Neural cell (in vitro differentiated cells): ENCODE measurements around the gene THADA. TPM values are rescaled to one million over a fixed set of nuclear protein-coding genes. Genes with fewer than 3 reads are reported as not detected.

Source experiments
- H2AFZ ChIP-seq: fragments of 200-600, 300-800 bp; sonication (generic), shearing (Covaris generic); 2 replicates; pipeline ENCODE4 v1.6.0; 2014; ENCODE audit warnings: low read depth, mild to moderate bottlenecking, antibody characterized with exemption, low read length, moderate library complexity
- H3F3A ChIP-seq: fragments of 200-600 bp; shearing (Covaris generic); 2 replicates; pipeline ENCODE4 v1.6.1; 2016; ENCODE audit warnings: mild to moderate bottlenecking, moderate library complexity, mixed read lengths, antibody characterized with exemption, low read length; ENCODE audit not compliant: insufficient read depth, poor library complexity, severe bottlenecking
- H3K27ac ChIP-seq: fragments of 200-600, 300-800 bp; sonication (generic), shearing (Covaris generic); 2 replicates; pipeline ENCODE4 v1.5.1; 2014; ENCODE audit warnings: mild to moderate bottlenecking, low read length, moderate library complexity
- H3K27me3 ChIP-seq: fragments of 300-800, 200-600 bp; sonication (generic), shearing (Covaris generic); 2 replicates; pipeline ENCODE4 v1.6.0; 2014; ENCODE audit warnings: mild to moderate bottlenecking, low read depth, low read length, moderate library complexity; ENCODE audit not compliant: insufficient read depth
- H3K36me3 ChIP-seq: fragments of 300-800, 200-600 bp; sonication (generic), shearing (Covaris generic); 2 replicates; pipeline ENCODE4 v1.5.1; 2014; ENCODE audit warnings: mild to moderate bottlenecking, antibody characterized with exemption, low read length, moderate library complexity; ENCODE audit not compliant: insufficient read depth
- H3K4me2 ChIP-seq: fragments of 300-800, 200-600 bp; sonication (generic), shearing (Covaris generic); 2 replicates; pipeline ENCODE4 v1.6.0; 2014; ENCODE audit warnings: mild to moderate bottlenecking, low read length
- H3K4me3 ChIP-seq: fragments of 300-800, 200-600 bp; sonication (generic), shearing (Covaris generic); 2 replicates; pipeline ENCODE4 v1.5.1; 2014; ENCODE audit warnings: mild to moderate bottlenecking, low read length, moderate library complexity
- H3K79me2 ChIP-seq: fragments of 200-600 bp; shearing (Covaris generic); replicated peaks from 2 replicates; pipeline ENCODE4 v1.6.0; 2014; ENCODE audit warnings: mild to moderate bottlenecking, low read length, moderate library complexity; ENCODE audit not compliant: insufficient read depth
- H3K9ac ChIP-seq: fragments of 300-800, 200-600 bp; sonication (generic), shearing (Covaris generic); 2 replicates; pipeline ENCODE4 v1.6.1; 2016; ENCODE audit warnings: mild to moderate bottlenecking, low read length, mixed read lengths
- H3K9me2 ChIP-seq: fragments of 200-600 bp; shearing (Covaris generic); 2 replicates; pipeline ENCODE4 v1.6.1; 2016; ENCODE audit warnings: mild to moderate bottlenecking, low read length, mixed read lengths; ENCODE audit not compliant: insufficient read depth
- H3K9me3 ChIP-seq: fragments of 200-600, 300-800 bp; sonication (generic), shearing (Covaris generic); 2 replicates; pipeline ENCODE4 v1.6.1; 2016; ENCODE audit warnings: mild to moderate bottlenecking, mixed run types, low read length, moderate library complexity, mixed read lengths
- H4K20me1 ChIP-seq: fragments of 200-600 bp; shearing (Covaris generic); 2 replicates; pipeline ENCODE4 v1.6.1; 2016; ENCODE audit warnings: mild to moderate bottlenecking, mixed run types; ENCODE audit not compliant: insufficient read depth
- EZH2 ChIP-seq: fragments of 200-600, 300-800 bp; shearing (Covaris generic), sonication (generic); IDR thresholded peaks from 2 replicates; pipeline ENCODE4 v1.6.1; 2014; ENCODE audit warnings: antibody characterized with exemption, low read length, borderline replicate concordance, mild to moderate bottlenecking; ENCODE audit not compliant: insufficient read depth, poor library complexity, severe bottlenecking
- TAF1 ChIP-seq: IDR thresholded peaks from 2 replicates; pipeline ENCODE4 v1.6.1; 2012; ENCODE audit warnings: low read depth
- polyA plus RNA-seq: library from polyadenylated mRNA; depleted of rRNA; stranded (reverse); fragments of >200 nt; gene quantifications from 2 replicates; pipeline ENCODE4 v1.2.3, GENCODE V29; 2014
- TF ChIP-seq, protein P1 (sequence below): fragments of 450-650 bp; IDR thresholded peaks from 2 replicates; pipeline ENCODE4 v1.5.1; 2014; ENCODE audit warnings: antibody characterized with exemption, mild to moderate bottlenecking, moderate library complexity; ENCODE audit not compliant: poor library complexity, severe bottlenecking
- TF ChIP-seq, protein P2 (sequence below): IDR thresholded peaks from 2 replicates; pipeline ENCODE4 v1.6.1; 2012; ENCODE audit warnings: borderline replicate concordance

Gene THADA
- polyA plus RNA-seq, 1 donor from 2014 or later, result 8.5 TPM

DNA sequence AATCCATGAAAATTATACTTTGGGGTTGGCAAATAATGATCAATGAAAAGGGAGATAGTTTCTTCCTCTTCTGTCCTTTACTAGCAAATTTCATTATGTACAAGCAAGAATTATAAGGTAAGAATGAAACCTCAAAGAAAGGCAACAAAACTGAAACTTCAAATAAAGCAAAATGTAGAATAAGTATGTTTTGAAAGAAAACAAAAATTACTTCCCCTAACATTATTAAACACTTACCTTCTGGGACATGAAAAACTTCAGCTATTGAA is 29.4 kb downstream of the THADA start:
- no peak overlapping the region for H3K27ac ChIP-seq
- H3K4me2 ChIP-seq, result no peak overlapping the region
- H3F3A ChIP-seq, result no peaks in the 10 kb centered on the region
- no peaks in the 10 kb centered on the region for H3K79me2 ChIP-seq
- no peak overlapping the region for H3K9ac ChIP-seq
- no peaks in the 10 kb centered on the region for H3K9me3 ChIP-seq
- H2AFZ ChIP-seq, result no peak overlapping the region
- no peaks in the 10 kb centered on the region for H3K27me3 ChIP-seq
- TF ChIP-seq, protein P1, sequence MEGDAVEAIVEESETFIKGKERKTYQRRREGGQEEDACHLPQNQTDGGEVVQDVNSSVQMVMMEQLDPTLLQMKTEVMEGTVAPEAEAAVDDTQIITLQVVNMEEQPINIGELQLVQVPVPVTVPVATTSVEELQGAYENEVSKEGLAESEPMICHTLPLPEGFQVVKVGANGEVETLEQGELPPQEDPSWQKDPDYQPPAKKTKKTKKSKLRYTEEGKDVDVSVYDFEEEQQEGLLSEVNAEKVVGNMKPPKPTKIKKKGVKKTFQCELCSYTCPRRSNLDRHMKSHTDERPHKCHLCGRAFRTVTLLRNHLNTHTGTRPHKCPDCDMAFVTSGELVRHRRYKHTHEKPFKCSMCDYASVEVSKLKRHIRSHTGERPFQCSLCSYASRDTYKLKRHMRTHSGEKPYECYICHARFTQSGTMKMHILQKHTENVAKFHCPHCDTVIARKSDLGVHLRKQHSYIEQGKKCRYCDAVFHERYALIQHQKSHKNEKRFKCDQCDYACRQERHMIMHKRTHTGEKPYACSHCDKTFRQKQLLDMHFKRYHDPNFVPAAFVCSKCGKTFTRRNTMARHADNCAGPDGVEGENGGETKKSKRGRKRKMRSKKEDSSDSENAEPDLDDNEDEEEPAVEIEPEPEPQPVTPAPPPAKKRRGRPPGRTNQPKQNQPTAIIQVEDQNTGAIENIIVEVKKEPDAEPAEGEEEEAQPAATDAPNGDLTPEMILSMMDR, result no peak
- TF ChIP-seq, protein P2, sequence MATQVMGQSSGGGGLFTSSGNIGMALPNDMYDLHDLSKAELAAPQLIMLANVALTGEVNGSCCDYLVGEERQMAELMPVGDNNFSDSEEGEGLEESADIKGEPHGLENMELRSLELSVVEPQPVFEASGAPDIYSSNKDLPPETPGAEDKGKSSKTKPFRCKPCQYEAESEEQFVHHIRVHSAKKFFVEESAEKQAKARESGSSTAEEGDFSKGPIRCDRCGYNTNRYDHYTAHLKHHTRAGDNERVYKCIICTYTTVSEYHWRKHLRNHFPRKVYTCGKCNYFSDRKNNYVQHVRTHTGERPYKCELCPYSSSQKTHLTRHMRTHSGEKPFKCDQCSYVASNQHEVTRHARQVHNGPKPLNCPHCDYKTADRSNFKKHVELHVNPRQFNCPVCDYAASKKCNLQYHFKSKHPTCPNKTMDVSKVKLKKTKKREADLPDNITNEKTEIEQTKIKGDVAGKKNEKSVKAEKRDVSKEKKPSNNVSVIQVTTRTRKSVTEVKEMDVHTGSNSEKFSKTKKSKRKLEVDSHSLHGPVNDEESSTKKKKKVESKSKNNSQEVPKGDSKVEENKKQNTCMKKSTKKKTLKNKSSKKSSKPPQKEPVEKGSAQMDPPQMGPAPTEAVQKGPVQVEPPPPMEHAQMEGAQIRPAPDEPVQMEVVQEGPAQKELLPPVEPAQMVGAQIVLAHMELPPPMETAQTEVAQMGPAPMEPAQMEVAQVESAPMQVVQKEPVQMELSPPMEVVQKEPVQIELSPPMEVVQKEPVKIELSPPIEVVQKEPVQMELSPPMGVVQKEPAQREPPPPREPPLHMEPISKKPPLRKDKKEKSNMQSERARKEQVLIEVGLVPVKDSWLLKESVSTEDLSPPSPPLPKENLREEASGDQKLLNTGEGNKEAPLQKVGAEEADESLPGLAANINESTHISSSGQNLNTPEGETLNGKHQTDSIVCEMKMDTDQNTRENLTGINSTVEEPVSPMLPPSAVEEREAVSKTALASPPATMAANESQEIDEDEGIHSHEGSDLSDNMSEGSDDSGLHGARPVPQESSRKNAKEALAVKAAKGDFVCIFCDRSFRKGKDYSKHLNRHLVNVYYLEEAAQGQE, result no peak
- TF ChIP-seq TAF1, result no peak
- H3K4me3 ChIP-seq, result no peak overlapping the region
- no peaks in the 10 kb centered on the region for H3K36me3 ChIP-seq
- no peaks in the 10 kb centered on the region for H4K20me1 ChIP-seq
- no peaks in the 10 kb centered on the region for H3K9me2 ChIP-seq

DNA sequence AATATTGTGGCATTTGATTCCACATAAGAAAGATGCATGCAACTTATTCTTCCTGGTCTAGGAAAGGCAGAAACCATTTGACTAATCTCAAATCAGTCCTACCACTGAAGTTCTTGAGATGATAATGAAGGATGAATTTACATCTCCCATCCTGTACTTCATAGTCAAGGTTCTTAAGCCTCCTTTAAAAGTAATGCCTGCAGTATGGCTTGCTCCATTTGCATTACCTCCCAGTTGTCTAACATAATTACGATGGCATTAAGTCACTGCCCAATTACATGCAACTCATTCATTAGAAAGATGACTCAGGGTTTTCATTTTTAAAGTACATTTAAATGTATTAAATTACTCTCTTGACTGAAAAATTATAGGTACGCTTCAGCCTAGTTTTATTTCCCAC is 32.2 kb downstream of the THADA start:
- no peaks in the 10 kb centered on the region for H3F3A ChIP-seq
- no peaks in the 10 kb centered on the region for H3K9me2 ChIP-seq
- H3K4me2 ChIP-seq, result no peak overlapping the region
- H3K27me3 ChIP-seq, result no peaks in the 10 kb centered on the region
- H3K9ac ChIP-seq, result no peak overlapping the region
- H3K4me3 ChIP-seq, result no peak overlapping the region
- no peak for TF ChIP-seq EZH2
- H4K20me1 ChIP-seq, result no peaks in the 10 kb centered on the region
- no peaks in the 10 kb centered on the region for H3K79me2 ChIP-seq
- no peak overlapping the region for H3K27ac ChIP-seq
- H2AFZ ChIP-seq, result no peak overlapping the region
- no peaks in the 10 kb centered on the region for H3K9me3 ChIP-seq
- H3K36me3 ChIP-seq, result no peaks in the 10 kb centered on the region

DNA sequence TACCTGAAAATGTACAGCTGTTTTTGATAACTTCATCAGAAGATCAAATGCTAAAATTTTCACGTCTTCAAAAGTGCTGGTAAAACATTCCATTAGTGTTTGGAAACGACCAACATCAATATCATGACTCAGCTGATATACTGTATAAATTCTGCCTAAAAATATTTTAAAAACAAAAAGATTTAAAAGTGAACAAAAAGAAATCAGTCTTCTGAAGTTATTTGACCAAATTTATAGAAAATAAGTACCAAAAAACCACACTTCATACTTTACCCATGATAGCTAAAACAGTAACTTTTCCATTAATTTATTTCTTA is 35.6 kb downstream of the THADA start:
- no peaks in the 10 kb centered on the region for H4K20me1 ChIP-seq
- no peak overlapping the region for H2AFZ ChIP-seq
- H3F3A ChIP-seq, result no peaks in the 10 kb centered on the region
- no peaks in the 10 kb centered on the region for H3K36me3 ChIP-seq
- H3K9me2 ChIP-seq, result no peaks in the 10 kb centered on the region
- H3K9ac ChIP-seq, result no peak overlapping the region
- no peak for TF ChIP-seq EZH2
- H3K4me2 ChIP-seq, result no peak overlapping the region
- H3K79me2 ChIP-seq, result no peaks in the 10 kb centered on the region
- H3K27ac ChIP-seq, result no peak overlapping the region
- H3K9me3 ChIP-seq, result no peaks in the 10 kb centered on the region
- no peak overlapping the region for H3K4me3 ChIP-seq
- no peaks in the 10 kb centered on the region for H3K27me3 ChIP-seq
